Measurements from ENCODE around the gene FOXD1. TPM values are rescaled to one million over a fixed set of nuclear protein-coding genes. Genes with fewer than 3 reads are reported as not detected.

Gene FOXD1
- total and polyA plus RNA-seq, 2 of the 4 experiments (the other 2 are of a cell fraction) = 3.2 to 23.1 TPM

- H3K9me1 ChIP-seq (ENCODE audit: insufficient read depth, low read length) = peaks cover 2% of the 10 kb centered on the region; the same call in 1 of the 2 replicates
- H4K20me1 ChIP-seq (ENCODE audit: insufficient read depth, low read length) = peaks cover 24% of the 10 kb centered on the region
- H2AK9ac ChIP-seq (replicated peaks; ENCODE audit: low read depth, low read length, poor library complexity) = peak overlapping the region; percentile 87
- peak overlapping the region; percentile 84 for H3K4me2 ChIP-seq (ENCODE audit: low read depth, low read length)
- POLR2A ChIA-PET (ENCODE audit: unreplicated experiment) = interaction anchor here (0.6 kb wide), 1 partner anchor 269 kb away, joined by 3 read pairs; no protein-coding TSS in a partner anchor
- H3K4ac ChIP-seq (ENCODE audit: low read depth, low read length) = peak overlapping the region; percentile 98
- peak overlapping the region; percentile 88 for H2BK5ac ChIP-seq (ENCODE audit: low read depth, low read length, poor library complexity, severe bottlenecking)
- H2AK5ac ChIP-seq (ENCODE audit: low read depth, low read length) = peak overlapping the region; percentile 41; the same call in 1 of the 2 replicates
- peak overlapping the region; percentile 76 for H4K5ac ChIP-seq (ENCODE audit: low read depth, low read length)
- TF ChIP-seq RAD21 (IDR thresholded peaks at IDR 0.05; ENCODE audit: low read length) (no peak), SMC3 (IDR thresholded peaks at IDR 0.05; ENCODE audit: low read depth, low read length) (no peak), MXI1 (IDR thresholded peaks at IDR 0.05; ENCODE audit: borderline replicate concordance, low read depth, low read length) (no peak), CHD1 (IDR thresholded peaks at IDR 0.05; ENCODE audit: low read depth, low read length) (no peak), RCOR1 (IDR thresholded peaks at IDR 0.05; ENCODE audit: insufficient replicate concordance, low read length) (no peak), USF2 (IDR thresholded peaks at IDR 0.05; ENCODE audit: low read depth, low read length) (no peak)
- H4K91ac ChIP-seq (ENCODE audit: insufficient read depth, low read depth, low read length) = peak overlapping the region; percentile 88
- no peak overlapping the region for H2BK15ac ChIP-seq (ENCODE audit: low read depth, low read length)
- WGBS, 2 experiments (ENCODE audit: extremely low coverage in 2 of 2, insufficient read length in 1 of 2) = 100% methylated on average over 1 of the region's 16 CpGs; no CpG with 5 or more reads in 1 of the 2 experiments
- peaks cover 3% of the 10 kb centered on the region for H3K36me3 ChIP-seq (ENCODE audit: control insufficient read depth, insufficient read depth, low read length)
- dilution Hi-C loops (cut with HindIII; ENCODE audit: low sequenced_read_pairs, unreplicated experiment) (no loop called here), intact Hi-C loops (cut with micrococcal nuclease) (no loop called here), in situ Hi-C loops (cut with MboI; ENCODE audit: low sequenced_read_pairs) (no loop called here)
- peak overlapping the region; percentile 81 for H3K56ac ChIP-seq (ENCODE audit: extremely low read depth, insufficient read depth, low read length)
- H3K27ac ChIP-seq (ENCODE audit: insufficient read depth, low read length) = peak overlapping the region; percentile 75
- H3K27me3 ChIP-seq (ENCODE audit: control insufficient read depth, insufficient read depth, low read length) = no peaks in the 10 kb centered on the region; the same call in 1 of the 2 replicates
- H3K4me3 ChIP-seq (ENCODE audit: insufficient read depth, low read depth, low read length) = peak overlapping the region; percentile 79
- H2BK20ac ChIP-seq (ENCODE audit: low read depth, low read length) = no peak overlapping the region
- no peaks in the 10 kb centered on the region for H3K9me3 ChIP-seq (ENCODE audit: control insufficient read depth, insufficient read depth, low read length)
- CTCF ChIA-PET = interaction anchor here (0.6 kb wide), 1 partner anchor 253 kb away, joined by 3 read pairs; no protein-coding TSS in a partner anchor
- peak overlapping the region; percentile 86 to 99 for H4K8ac ChIP-seq (ENCODE audit: low read depth in 2 of 2, low read length in 2 of 2)
- H3K4me1 ChIP-seq (ENCODE audit: control insufficient read depth, insufficient read depth, low read length) = peaks cover 2% of the 10 kb centered on the region; the same call in 1 of the 2 replicates
- H3K79me1 ChIP-seq (ENCODE audit: low read depth in 1 of 2, low read length in 2 of 2) = peaks cover 0 to 26% of the 10 kb centered on the region in 2 experiments; a peak in 2 of 4 replicates
- peak overlapping the region; percentile 97 for H2AFZ ChIP-seq (replicated peaks; ENCODE audit: low read length, poor library complexity)
- DNase-seq = no peak
- H3K14ac ChIP-seq (replicated peaks; ENCODE audit: low read depth, low read length) = peak overlapping the region; percentile 98
- 0 out of 2 replicates have a peak overlapping the region, but pooled peaks have one; percentile 38 for H2BK120ac ChIP-seq (ENCODE audit: low read depth, low read length)
- H3K23ac ChIP-seq (ENCODE audit: low read depth, low read length) = peak overlapping the region; percentile 95
- no peak for ATAC-seq (ENCODE audit: low read depth)
- TSS peak; percentile 86 for BruUV-seq (replicated peaks)
- H3K9ac ChIP-seq (ENCODE audit: low read depth, low read length) = peak overlapping the region; percentile 89
- H3K18ac ChIP-seq (ENCODE audit: low read depth, low read length) = no peak overlapping the region; the same call in 1 of the 2 replicates
Observed at GRCh38 chr5:73497497-73498056, 49.0 kb upstream of the FOXD1 start.

Measured in IMR-90 (cell line).